Neural crest cell (in vitro differentiated cells): Measurements from ENCODE around the gene ADRM1. TPM values are rescaled to one million over a fixed set of nuclear protein-coding genes. Genes with fewer than 3 reads are reported as not detected.

ENCODE experiments used
- DNase-seq: peaks from one replicate; pipeline ENCODE4 v3.0.0; 2021; ENCODE audit warnings: low read depth, mixed read lengths, low spot score
- H3K27ac Mint-ChIP-seq: one replicate; pipeline ENCODE4 v1.8.0; 2021; ENCODE audit warnings: mild to moderate bottlenecking, mixed read lengths; ENCODE audit not compliant: unreplicated experiment
- H3K27me3 Mint-ChIP-seq: 2 replicates; pipeline ENCODE4 v1.8.0; 2021; ENCODE audit warnings: low read depth, mild to moderate bottlenecking, mixed read lengths
- H3K36me3 Mint-ChIP-seq: 2 replicates; pipeline ENCODE4 v1.8.0; 2021; ENCODE audit warnings: low read depth, mild to moderate bottlenecking, mixed read lengths
- H3K4me1 Mint-ChIP-seq: 2 replicates; pipeline ENCODE4 v1.8.0; 2021; ENCODE audit warnings: mixed read lengths
- H3K4me3 Mint-ChIP-seq: one replicate; pipeline ENCODE4 v1.8.0; 2021; ENCODE audit warnings: mild to moderate bottlenecking, mixed read lengths
- H3K9me3 Mint-ChIP-seq: 2 replicates; pipeline ENCODE4 v1.8.0; 2021; ENCODE audit warnings: mixed read lengths
- total RNA-seq: library from RNA; stranded (reverse); gene quantifications from 2 replicates; pipeline ENCODE4 v1.2.1, GENCODE V29; 2021
- TF ChIP-seq, protein P1 (sequence below): fragments of 200-600 bp; sonication (generic); conservative IDR thresholded peaks from 2 replicates; pipeline ENCODE4 v1.5.0; 2021; ENCODE audit warnings: antibody characterized with exemption, mild to moderate bottlenecking

Gene ADRM1
- total RNA-seq, 1 donor from 2014 or later = 98.8 TPM

DNA sequence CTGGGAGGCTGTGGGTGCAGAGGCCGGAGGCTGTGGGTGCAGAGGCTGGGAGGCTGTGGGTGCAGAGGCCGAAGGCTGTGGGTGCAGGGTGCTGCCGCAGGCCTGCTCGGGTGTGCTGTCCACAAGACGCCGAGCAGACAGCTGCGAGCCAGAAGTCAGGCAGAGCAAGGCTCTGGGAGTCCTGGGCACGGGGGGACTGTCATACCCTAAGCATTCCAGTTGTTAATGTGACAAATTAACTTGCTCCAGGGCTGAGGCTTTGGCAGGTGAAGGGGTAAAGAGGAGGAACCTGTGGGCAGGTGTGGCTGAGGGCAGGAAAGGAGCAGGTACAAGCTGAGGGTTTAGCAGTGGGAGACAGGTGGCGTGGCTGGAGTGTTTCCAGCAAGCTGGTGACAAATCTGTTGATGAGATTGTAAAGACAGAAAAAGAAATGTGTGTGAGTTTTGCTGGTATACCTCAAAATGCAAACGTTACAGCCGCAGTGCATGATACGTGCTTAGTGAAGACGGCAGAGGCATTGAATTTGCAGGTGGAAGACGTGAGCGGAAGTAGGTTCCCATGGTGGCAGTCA lies 14.2 kb upstream of the ADRM1 start:
- Mint-ChIP-seq H3K4me1 (peaks cover 7% of the 10 kb centered on the region), H3K9me3 (no peaks in the 10 kb centered on the region), H3K27ac (no peak overlapping the region), H3K27me3 (no peaks in the 10 kb centered on the region), H3K36me3 (peaks cover 2% of the 10 kb centered on the region), H3K4me3 (no peak overlapping the region)
- DNase-seq = no peak
- TF ChIP-seq, protein P1, sequence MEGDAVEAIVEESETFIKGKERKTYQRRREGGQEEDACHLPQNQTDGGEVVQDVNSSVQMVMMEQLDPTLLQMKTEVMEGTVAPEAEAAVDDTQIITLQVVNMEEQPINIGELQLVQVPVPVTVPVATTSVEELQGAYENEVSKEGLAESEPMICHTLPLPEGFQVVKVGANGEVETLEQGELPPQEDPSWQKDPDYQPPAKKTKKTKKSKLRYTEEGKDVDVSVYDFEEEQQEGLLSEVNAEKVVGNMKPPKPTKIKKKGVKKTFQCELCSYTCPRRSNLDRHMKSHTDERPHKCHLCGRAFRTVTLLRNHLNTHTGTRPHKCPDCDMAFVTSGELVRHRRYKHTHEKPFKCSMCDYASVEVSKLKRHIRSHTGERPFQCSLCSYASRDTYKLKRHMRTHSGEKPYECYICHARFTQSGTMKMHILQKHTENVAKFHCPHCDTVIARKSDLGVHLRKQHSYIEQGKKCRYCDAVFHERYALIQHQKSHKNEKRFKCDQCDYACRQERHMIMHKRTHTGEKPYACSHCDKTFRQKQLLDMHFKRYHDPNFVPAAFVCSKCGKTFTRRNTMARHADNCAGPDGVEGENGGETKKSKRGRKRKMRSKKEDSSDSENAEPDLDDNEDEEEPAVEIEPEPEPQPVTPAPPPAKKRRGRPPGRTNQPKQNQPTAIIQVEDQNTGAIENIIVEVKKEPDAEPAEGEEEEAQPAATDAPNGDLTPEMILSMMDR = no peak

- Mint-ChIP-seq H3K9me3 (no peaks in the 10 kb centered on the region), H3K27me3 (no peaks in the 10 kb centered on the region), H3K4me1 (peaks cover 11% of the 10 kb centered on the region), H3K4me3 (no peak overlapping the region), H3K27ac (no peak overlapping the region), H3K36me3 (peaks cover 2% of the 10 kb centered on the region)
- no peak for DNase-seq
- TF ChIP-seq, protein P1 = no peak
Observed at GRCh38 chr20:62289131-62289530, 13.7 kb upstream of the ADRM1 start.

DNA sequence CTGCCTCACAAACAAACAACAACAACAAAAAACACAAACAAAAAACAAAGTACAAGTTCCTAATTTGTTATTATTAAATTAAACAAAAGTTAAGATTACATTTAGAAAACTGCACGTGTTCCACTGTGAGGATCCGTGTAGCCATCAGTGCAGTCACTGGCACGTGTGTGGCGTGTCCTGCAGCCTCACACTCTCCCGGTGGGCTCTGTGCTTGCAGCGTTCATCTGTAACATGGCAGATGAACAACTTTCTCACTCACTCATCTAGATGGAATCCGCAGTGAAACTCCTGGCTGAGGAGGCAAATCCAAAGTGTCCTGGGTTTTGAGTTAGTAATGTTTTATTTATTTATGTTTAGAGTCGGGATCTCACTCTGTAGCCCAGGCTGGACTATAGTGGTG lies 12.9 kb upstream of the ADRM1 start:
- no peaks in the 10 kb centered on the region for H3K9me3 Mint-ChIP-seq
- no peak overlapping the region for H3K4me3 Mint-ChIP-seq
- H3K27ac Mint-ChIP-seq = no peak overlapping the region
- peaks cover 12% of the 10 kb centered on the region for H3K4me1 Mint-ChIP-seq
- DNase-seq = no peak
- H3K27me3 Mint-ChIP-seq = no peaks in the 10 kb centered on the region
- TF ChIP-seq, protein P1 = no peak
- H3K36me3 Mint-ChIP-seq = peaks cover 2% of the 10 kb centered on the region

- Mint-ChIP-seq H3K4me3 (no peak overlapping the region), H3K27ac (peak overlapping the region; percentile 75), H3K36me3 (peaks cover 2% of the 10 kb centered on the region), H3K4me1 (peaks cover 12% of the 10 kb centered on the region), H3K27me3 (no peaks in the 10 kb centered on the region), H3K9me3 (no peaks in the 10 kb centered on the region)
- TF ChIP-seq, protein P1 = no peak
- DNase-seq = no peak
Observed at GRCh38 chr20:62291251-62292066, 11.3 kb upstream of the ADRM1 start.

GRCh38 chr20:62292108-62292507 lies 10.7 kb upstream of the ADRM1 start:
- no peak for DNase-seq
- H3K4me1 Mint-ChIP-seq = peaks cover 12% of the 10 kb centered on the region
- no peaks in the 10 kb centered on the region for H3K27me3 Mint-ChIP-seq
- H3K4me3 Mint-ChIP-seq = no peak overlapping the region
- H3K27ac Mint-ChIP-seq = no peak overlapping the region
- peaks cover 2% of the 10 kb centered on the region for H3K36me3 Mint-ChIP-seq
- TF ChIP-seq, protein P1 = no peak
- H3K9me3 Mint-ChIP-seq = no peaks in the 10 kb centered on the region
